HEK293 (cell line): ENCODE measurements around the gene IL5.

Source experiments
- CTCF ChIA-PET: fragments of 350-600 bp; formaldehyde crosslinking; extraction: SDS; loops from one replicate; lab custom pipeline; 2021; ENCODE audit warnings: antibody characterized with exemption; lab: Yijun Ruan, JAX
- POLR2A ChIA-PET: fragments of 300-600 bp; formaldehyde crosslinking; extraction: SDS; loops from one replicate; lab custom pipeline; 2020; ENCODE audit warnings: antibody characterized with exemption, inconsistent platforms; lab: Yijun Ruan, JAX
- H3K27ac ChIP-seq: fragments of 200-500 bp; sonication (Bioruptor generic); 2 replicates; pipeline ENCODE4 v1.5.1; 2014; ENCODE audit warnings: low read depth, low read length, control low read depth, inconsistent platforms; ENCODE audit errors: extremely low read depth
- H3K36me3 ChIP-seq, 2 experiments: fragments of 200-500 bp in 1 of 2; sonication (Bioruptor generic) in 1 of 2; 1 replicate in 1 of 2; 2 replicates in 1 of 2; pipeline ENCODE4 v1.5.1; 2014 to 2017; ENCODE audit warnings: inconsistent platforms in 2 of 2, low read length in 2 of 2; ENCODE audit not compliant: control insufficient read depth in 2 of 2, insufficient read depth in 1 of 2
- H3K4me1 ChIP-seq: fragments of 200-500 bp; sonication (Bioruptor generic); 2 replicates; pipeline ENCODE4 v1.5.1; 2014; ENCODE audit warnings: mild to moderate bottlenecking, low read length, inconsistent platforms; ENCODE audit not compliant: control insufficient read depth, insufficient read depth
- H3K4me3 ChIP-seq: 2 replicates; pipeline ENCODE4 v1.5.1; 2011; ENCODE audit warnings: low read depth, mild to moderate bottlenecking, control low read depth, low read length, moderate library complexity
- H3K9me3 ChIP-seq: fragments of 200-500 bp; sonication (Bioruptor generic); 2 replicates; pipeline ENCODE4 v1.5.1; 2014; ENCODE audit warnings: low read depth, low read length, inconsistent platforms; ENCODE audit not compliant: control insufficient read depth, insufficient read depth
- BCL11B ChIP-seq: fragments of 450-650 bp; formaldehyde crosslinking; IDR thresholded peaks from 2 replicates; pipeline ENCODE4 v1.5.1; 2016; ENCODE audit warnings: low read depth, missing biosample characterization, missing genetic modification characterization
- GFI1B ChIP-seq: fragments of 450-650 bp; formaldehyde crosslinking; IDR thresholded peaks from 2 replicates; pipeline ENCODE4 v1.5.1; 2016; ENCODE audit warnings: missing biosample characterization, missing genetic modification characterization
- HOXD13 ChIP-seq: sonication (generic); formaldehyde crosslinking; IDR thresholded peaks from 2 replicates; pipeline ENCODE4 v1.8.0; 2022; ENCODE audit warnings: missing genetic modification reagents, borderline replicate concordance
- MEIS1 ChIP-seq: sonication (generic); formaldehyde crosslinking; IDR thresholded peaks from 2 replicates; pipeline ENCODE4 v1.8.1; 2022; ENCODE audit warnings: missing genetic modification reagents, mild to moderate bottlenecking, borderline replicate concordance
- MYNN ChIP-seq: fragments of 450-650 bp; formaldehyde crosslinking; IDR thresholded peaks from 2 replicates; pipeline ENCODE4 v1.5.1; 2016; ENCODE audit warnings: missing biosample characterization, missing genetic modification characterization, borderline replicate concordance
- TCF7L2 ChIP-seq: IDR thresholded peaks from 2 replicates; pipeline ENCODE4 v1.6.1; 2011; ENCODE audit warnings: low read depth, mild to moderate bottlenecking, inconsistent platforms, low read length, moderate library complexity, borderline replicate concordance
- ZBTB44 ChIP-seq: fragments of 450-650 bp; IDR thresholded peaks from 2 replicates; pipeline ENCODE4 v1.5.1; 2018; ENCODE audit warnings: missing biosample characterization, mild to moderate bottlenecking, missing genetic modification characterization
- ZNF155 ChIP-seq: fragments of 450-650 bp; formaldehyde crosslinking; IDR thresholded peaks from 2 replicates; pipeline ENCODE4 v1.5.1; 2016; ENCODE audit warnings: missing biosample characterization, missing genetic modification characterization
- ZNF184 ChIP-seq: fragments of 450-650 bp; IDR thresholded peaks from 2 replicates; pipeline ENCODE4 v1.5.1; 2018; ENCODE audit warnings: missing biosample characterization, mild to moderate bottlenecking, missing genetic modification characterization
- ZNF202 ChIP-seq: fragments of 450-650 bp; formaldehyde crosslinking; IDR thresholded peaks from 2 replicates; pipeline ENCODE4 v1.5.1; 2016; ENCODE audit warnings: missing biosample characterization, missing genetic modification characterization, borderline replicate concordance
- ZNF274 ChIP-seq, 2 experiments: fragments of 200-500 bp in 1 of 2; fragments of 450-650 bp in 1 of 2; sonication (Bioruptor generic) in 1 of 2; formaldehyde crosslinking in 1 of 2; IDR thresholded peaks; 2 replicates each; pipeline versions ENCODE4 v1.5.1 to v1.6.1; 2014 to 2016; ENCODE audit warnings: borderline replicate concordance in 1 of 2, inconsistent platforms in 1 of 2, low read length in 1 of 2, missing biosample characterization in 1 of 2, missing genetic modification characterization in 1 of 2
- ZNF341 ChIP-seq: fragments of 450-650 bp; formaldehyde crosslinking; IDR thresholded peaks from 2 replicates; pipeline ENCODE4; 2016; ENCODE audit warnings: low read depth, missing biosample characterization, missing genetic modification characterization
- ZNF362 ChIP-seq: fragments of 450-650 bp; formaldehyde crosslinking; IDR thresholded peaks from 2 replicates; pipeline ENCODE4 v1.5.1; 2016; ENCODE audit warnings: missing biosample characterization, missing genetic modification characterization
- ZNF37A ChIP-seq: fragments of 450-650 bp; IDR thresholded peaks from 2 replicates; pipeline ENCODE4 v1.5.1; 2018; ENCODE audit warnings: missing biosample characterization, missing genetic modification characterization
- ZNF391 ChIP-seq: fragments of 450-650 bp; formaldehyde crosslinking; IDR thresholded peaks from 2 replicates; pipeline ENCODE4 v1.5.1; 2016; ENCODE audit warnings: low read depth, missing biosample characterization, missing genetic modification characterization, borderline replicate concordance
- ZNF555 ChIP-seq: fragments of 450-650 bp; formaldehyde crosslinking; conservative IDR thresholded peaks from 2 replicates; pipeline ENCODE4 v1.5.1; 2017; ENCODE audit warnings: missing biosample characterization, mild to moderate bottlenecking, missing genetic modification characterization, inconsistent platforms
- ZNF558 ChIP-seq: fragments of 450-650 bp; formaldehyde crosslinking; IDR thresholded peaks from 2 replicates; pipeline ENCODE4 v1.5.1; 2016; ENCODE audit warnings: missing biosample characterization, missing genetic modification characterization
- ZNF571 ChIP-seq: fragments of 450-650 bp; formaldehyde crosslinking; IDR thresholded peaks from 2 replicates; pipeline ENCODE4 v1.5.0; 2017; ENCODE audit warnings: missing biosample characterization, missing genetic modification characterization
- ZNF624 ChIP-seq: fragments of 450-650 bp; formaldehyde crosslinking; IDR thresholded peaks from 2 replicates; pipeline ENCODE4 v1.5.1; 2017; ENCODE audit warnings: missing biosample characterization, missing genetic modification characterization
- ZNF645 ChIP-seq: fragments of 450-650 bp; formaldehyde crosslinking; IDR thresholded peaks from 2 replicates; pipeline ENCODE4; 2016; ENCODE audit warnings: missing biosample characterization, missing genetic modification characterization
- ZNF768 ChIP-seq: fragments of 450-650 bp; formaldehyde crosslinking; IDR thresholded peaks from 2 replicates; pipeline ENCODE4 v1.5.1; 2018; ENCODE audit warnings: missing biosample characterization, mild to moderate bottlenecking, missing genetic modification characterization
- ZSCAN16 ChIP-seq: fragments of 450-650 bp; formaldehyde crosslinking; IDR thresholded peaks from 2 replicates; pipeline ENCODE4 v1.5.1; 2016; ENCODE audit warnings: missing biosample characterization, missing genetic modification characterization

Gene IL5

GRCh38 chr5:132543472-132544201, at the start of gene IL5:
Gene IL5 (minus strand): TSS chr5:132543522. CDS start chr5:132543478, 44 bp downstream.
- CTCF ChIA-PET: interaction anchor here (3.0 kb wide), 1 partner anchor 17 kb away, joined by 17 read pairs; no protein-coding TSS in a partner anchor
- no peaks in the 10 kb centered on the region for H3K9me3 ChIP-seq
- POLR2A ChIA-PET: no interaction called here
- no peaks in the 10 kb centered on the region for H3K36me3 ChIP-seq
- no peak within 1 kb of the TSS for H3K27ac ChIP-seq
- no peaks in the 10 kb centered on the region for H3K4me1 ChIP-seq
- TF ChIP-seq ZNF37A (tag by site-specific recombination) (no peak), ZNF555 (tag by site-specific recombination) (no peak), ZNF768 (tag by site-specific recombination) (no peak), MYNN (no peak), ZNF558 (tag by site-specific recombination) (no peak), ZNF645 (tag by site-specific recombination) (no peak), ZNF155 (tag by site-specific recombination) (no peak)
- no peak within 1 kb of the TSS for H3K4me3 ChIP-seq

GRCh38 chr5:132592521-132592920, 49.2 kb upstream of the IL5 start:
- H3K4me1 ChIP-seq: no peaks in the 10 kb centered on the region
- peaks cover 30 to 91% of the 10 kb centered on the region in 2 experiments for H3K36me3 ChIP-seq
- no peak overlapping the region for H3K4me3 ChIP-seq
- H3K27ac ChIP-seq: no peak overlapping the region
- no peaks in the 10 kb centered on the region for H3K9me3 ChIP-seq
- POLR2A ChIA-PET: no interaction called here
- TF ChIP-seq ZSCAN16 (no peak), GFI1B (no peak), ZNF341 (tag by site-specific recombination) (no peak), MEIS1 (no peak), BCL11B (tag by site-specific recombination) (no peak), HOXD13 (CRISPR knock-in tag) (no peak), ZNF184 (tag by site-specific recombination) (no peak), ZNF362 (tag by site-specific recombination) (no peak), TCF7L2 (no peak), ZNF202 (tag by site-specific recombination) (no peak), ZNF391 (no peak), MYNN (no peak), ZNF624 (tag by site-specific recombination) (no peak), ZBTB44 (no peak), ZNF571 (tag by site-specific recombination) (no peak), ZNF274 (IDR thresholded peaks at IDR 0.05; ENCODE audit: low read length) (no peak), ZNF274 (tag by site-specific recombination; IDR thresholded peaks at IDR 0.05; ENCODE audit: borderline replicate concordance) (no peak)
- CTCF ChIA-PET: no interaction called here
